Large intestine (tissue), 12 donors: ENCODE data around the gene NREP. TPM values are rescaled to one million over a fixed set of nuclear protein-coding genes. Genes with fewer than 3 reads are reported as not detected.

ENCODE experiments used
- DNase-seq, 2 donors: peaks; one replicate each; pipeline versions ENCODE4 v3.0.0 to v3.0.0-alpha.2; 2013
- H3K27ac ChIP-seq: one replicate; pipeline ENCODE4 v1.5.1; 2013; ENCODE audit warnings: low read length
- H3K27me3 ChIP-seq: 2 replicates; pipeline ENCODE4 v1.6.1; 2013; ENCODE audit warnings: low read length; ENCODE audit not compliant: control insufficient read depth, insufficient read depth
- H3K36me3 ChIP-seq: 2 replicates; pipeline ENCODE4 v1.6.1; 2013; ENCODE audit warnings: low read length; ENCODE audit not compliant: control insufficient read depth, insufficient read depth
- H3K4me1 ChIP-seq: one replicate; pipeline ENCODE4 v1.6.1; 2013; ENCODE audit warnings: low read length; ENCODE audit not compliant: control insufficient read depth, insufficient read depth
- H3K4me3 ChIP-seq: one replicate; pipeline ENCODE4 v1.5.1; 2013; ENCODE audit warnings: low read length
- H3K9me3 ChIP-seq: one replicate; pipeline ENCODE4 v1.6.1; 2013; ENCODE audit warnings: mild to moderate bottlenecking, low read depth, low read length, moderate library complexity; ENCODE audit not compliant: control insufficient read depth
- WGBS: methylation state at CpG from one replicate; pipeline ENCODE4 v1.1.5; 2013; ENCODE audit warnings: low lambda C conversion rate; ENCODE audit not compliant: insufficient coverage; 5-methylcytosine and 5-hydroxymethylcytosine counted together
- long read RNA-seq, 11 donors: transcript quantifications; one replicate each; lab custom pipeline, GENCODE V29; 2026
- polyA plus RNA-seq: library from polyadenylated mRNA; unstranded; fragments of 120-200 nt; gene quantifications from one replicate; pipeline ENCODE4 v1.2.1, GENCODE V29; 2013

NREP gene, protein sequence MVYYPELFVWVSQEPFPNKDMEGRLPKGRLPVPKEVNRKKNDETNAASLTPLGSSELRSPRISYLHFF
- 246 TPM for polyA plus RNA-seq
- long read RNA-seq, donor 1, transcript NREP-201 (4 exons, 2,013 nt) = major isoform, 19 of 42 reads
- long read RNA-seq, donor 1, transcript NREP-202 (5 exons, 2,581 nt) = minor isoform, 14 of 42 reads
- long read RNA-seq, donor 1, partial matches to known transcripts = 0 of 42 reads
- long read RNA-seq, donor 1, other reads (novel, unspliced or antisense) = 0 of 42 reads
- long read RNA-seq, donor 2, transcript NREP-202 (5 exons, 2,581 nt) = minor isoform, 29 of 85 reads
- long read RNA-seq, donor 2, transcript NREP-214 (3 exons, 577 nt) = minor isoform, 5 of 85 reads
- long read RNA-seq, donor 2, transcript NREP-201 (4 exons, 2,013 nt) = major isoform, 32 of 85 reads
- long read RNA-seq, donor 2, partial matches to known transcripts = 5 of 85 reads
- long read RNA-seq, donor 2, other reads (novel, unspliced or antisense) = 0 of 85 reads
- long read RNA-seq, donor 3, transcript NREP-201 (4 exons, 2,013 nt) = major isoform, 41 of 91 reads
- long read RNA-seq, donor 3, transcript NREP-214 (3 exons, 577 nt) = minor isoform, 8 of 91 reads
- long read RNA-seq, donor 3, transcript NREP-202 (5 exons, 2,581 nt) = minor isoform, 25 of 91 reads
- long read RNA-seq, donor 3, transcript NREP-204 (5 exons, 704 nt) = minor isoform, 7 of 91 reads
- long read RNA-seq, donor 3, partial matches to known transcripts = 0 of 91 reads
- long read RNA-seq, donor 3, other reads (novel, unspliced or antisense) = 0 of 91 reads
- long read RNA-seq, donor 4, partial matches to known transcripts = 0 of 5 reads
- long read RNA-seq, donor 4, other reads (novel, unspliced or antisense) = 0 of 5 reads
- long read RNA-seq, donor 5, transcript NREP-202 (5 exons, 2,581 nt) = minor isoform, 9 of 83 reads
- long read RNA-seq, donor 5, transcript NREP-214 (3 exons, 577 nt) = minor isoform, 7 of 83 reads
- long read RNA-seq, donor 5, transcript NREP-201 (4 exons, 2,013 nt) = major isoform, 56 of 83 reads
- long read RNA-seq, donor 5, partial matches to known transcripts = 0 of 83 reads
- long read RNA-seq, donor 5, other reads (novel, unspliced or antisense) = 0 of 83 reads
- long read RNA-seq, donor 6, transcript NREP-201 (4 exons, 2,013 nt) = major isoform, 54 of 104 reads
- long read RNA-seq, donor 6, transcript NREP-202 (5 exons, 2,581 nt) = minor isoform, 21 of 104 reads
- long read RNA-seq, donor 6, transcript NREP-204 (5 exons, 704 nt) = minor isoform, 6 of 104 reads
- long read RNA-seq, donor 6, transcript NREP-214 (3 exons, 577 nt) = minor isoform, 6 of 104 reads
- long read RNA-seq, donor 6, partial matches to known transcripts = 6 of 104 reads
- long read RNA-seq, donor 6, other reads (novel, unspliced or antisense) = 0 of 104 reads
- long read RNA-seq, donor 7, transcript NREP-201 (4 exons, 2,013 nt) = major isoform, 50 of 78 reads
- long read RNA-seq, donor 7, transcript NREP-202 (5 exons, 2,581 nt) = minor isoform, 13 of 78 reads
- long read RNA-seq, donor 7, partial matches to known transcripts = 0 of 78 reads
- long read RNA-seq, donor 7, other reads (novel, unspliced or antisense) = 0 of 78 reads
- long read RNA-seq, donor 8, transcript NREP-202 (5 exons, 2,581 nt) = minor isoform, 17 of 96 reads
- long read RNA-seq, donor 8, transcript NREP-214 (3 exons, 577 nt) = minor isoform, 5 of 96 reads
- long read RNA-seq, donor 8, transcript NREP-206 (3 exons, 2,304 nt) = minor isoform, 6 of 96 reads
- long read RNA-seq, donor 8, transcript NREP-201 (4 exons, 2,013 nt) = major isoform, 57 of 96 reads
- long read RNA-seq, donor 8, partial matches to known transcripts = 0 of 96 reads
- long read RNA-seq, donor 8, other reads (novel, unspliced or antisense) = 0 of 96 reads
- long read RNA-seq, donor 9, transcript NREP-214 (3 exons, 577 nt) = minor isoform, 7 of 97 reads
- long read RNA-seq, donor 9, transcript NREP-202 (5 exons, 2,581 nt) = minor isoform, 17 of 97 reads
- long read RNA-seq, donor 9, transcript NREP-201 (4 exons, 2,013 nt) = major isoform, 63 of 97 reads
- long read RNA-seq, donor 9, partial matches to known transcripts = 0 of 97 reads
- long read RNA-seq, donor 9, other reads (novel, unspliced or antisense) = 0 of 97 reads
- long read RNA-seq, donor 10, transcript NREP-202 (5 exons, 2,581 nt) = minor isoform, 28 of 115 reads
- long read RNA-seq, donor 10, transcript NREP-214 (3 exons, 577 nt) = minor isoform, 10 of 115 reads
- long read RNA-seq, donor 10, transcript NREP-201 (4 exons, 2,013 nt) = major isoform, 51 of 115 reads
- long read RNA-seq, donor 10, partial matches to known transcripts = 14 of 115 reads
- long read RNA-seq, donor 10, other reads (novel, unspliced or antisense) = 0 of 115 reads
- long read RNA-seq, donor 11, transcript NREP-202 (5 exons, 2,581 nt) = minor isoform, 11 of 81 reads
- long read RNA-seq, donor 11, transcript NREP-201 (4 exons, 2,013 nt) = major isoform, 51 of 81 reads
- long read RNA-seq, donor 11, partial matches to known transcripts = 6 of 81 reads
- long read RNA-seq, donor 11, other reads (novel, unspliced or antisense) = 0 of 81 reads

DNA sequence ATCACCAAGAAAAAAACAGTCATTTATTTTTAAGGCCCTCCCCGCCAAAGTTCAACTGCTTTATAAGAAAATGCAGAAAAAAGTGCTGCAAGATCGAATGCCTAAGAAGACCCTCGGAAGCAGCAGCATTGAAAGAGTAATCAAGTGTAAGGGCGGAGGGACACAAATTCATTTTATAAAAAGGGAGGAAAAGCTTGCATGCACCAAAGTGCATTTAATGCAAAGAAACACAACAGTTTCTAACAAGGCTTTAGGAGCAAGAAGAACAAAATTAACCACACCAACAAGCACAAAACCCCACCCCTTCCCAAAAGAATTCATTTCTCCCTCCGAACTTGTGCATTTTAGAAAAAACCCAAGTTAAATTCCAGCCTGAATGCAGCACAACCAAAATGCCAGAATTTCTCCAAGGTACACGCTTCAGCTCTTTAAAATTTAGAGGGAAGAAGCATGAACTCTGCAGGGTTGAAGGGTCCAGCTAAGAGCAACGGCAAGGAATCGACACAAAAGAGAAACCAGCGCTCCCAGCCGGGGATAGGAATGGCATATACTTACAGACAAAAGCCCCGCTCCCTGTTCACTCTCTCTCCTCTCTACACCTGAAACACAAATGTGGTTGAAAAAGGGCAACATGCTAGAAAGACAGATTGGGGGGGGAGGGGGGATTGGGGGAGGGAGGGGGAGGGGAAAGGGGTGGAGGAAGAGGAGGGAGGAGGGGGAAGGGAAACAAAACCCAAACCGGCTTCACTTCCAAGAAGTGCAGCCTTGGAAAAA is at the start of gene NREP:
Gene NREP (minus strand): TSS at position 614 of the 774 bp plus-strand sequence. CDS start 1,422 bp downstream, outside the sequence.
- H3K9me3 ChIP-seq = no peaks in the 10 kb centered on the region
- H3K4me3 ChIP-seq = peak within 1 kb of the TSS; percentile 77
- DNase-seq = peak in 1 of 2 donors; percentile 70
- H3K36me3 ChIP-seq = no peaks in the 10 kb centered on the region
- no peaks in the 10 kb centered on the region for H3K27me3 ChIP-seq
- 0% methylated on average over 3 of the region's 12 CpGs for WGBS
- H3K4me1 ChIP-seq = peaks cover 9% of the 10 kb centered on the region
- peak within 1 kb of the TSS; percentile 97 for H3K27ac ChIP-seq

GRCh38 chr5:111806753-111807152 is 49.8 kb upstream of the NREP start:
- no CpG with 5 or more reads among the region's 2 CpGs for WGBS
- Histone ChIP-seq H3K36me3 (no peaks in the 10 kb centered on the region), H3K4me1 (no peaks in the 10 kb centered on the region), H3K27me3 (no peaks in the 10 kb centered on the region), H3K27ac (no peak overlapping the region), H3K4me3 (no peak overlapping the region), H3K9me3 (no peaks in the 10 kb centered on the region)
- DNase-seq = no peak

DNA sequence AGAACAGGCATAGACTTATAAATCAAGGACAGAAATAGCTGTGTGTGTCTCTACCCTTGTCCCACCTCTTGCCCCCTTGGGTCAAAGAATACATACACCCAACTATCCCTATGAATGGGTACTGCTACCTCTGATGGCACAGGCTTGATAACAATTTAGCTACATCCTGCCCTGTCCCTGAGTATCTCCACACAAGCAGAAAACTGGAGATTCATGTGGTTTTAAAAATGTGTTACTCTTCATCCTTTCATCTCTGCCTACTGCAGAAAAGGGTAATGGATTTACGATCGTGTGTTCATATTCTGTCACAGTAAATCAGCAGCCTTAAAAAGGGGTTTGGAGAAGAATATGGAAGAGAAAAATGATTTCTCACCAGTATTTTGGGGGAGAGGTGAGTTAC is 49.2 kb upstream of the NREP start:
- WGBS = 83% methylated on average over 2 of the region's 2 CpGs

DNA sequence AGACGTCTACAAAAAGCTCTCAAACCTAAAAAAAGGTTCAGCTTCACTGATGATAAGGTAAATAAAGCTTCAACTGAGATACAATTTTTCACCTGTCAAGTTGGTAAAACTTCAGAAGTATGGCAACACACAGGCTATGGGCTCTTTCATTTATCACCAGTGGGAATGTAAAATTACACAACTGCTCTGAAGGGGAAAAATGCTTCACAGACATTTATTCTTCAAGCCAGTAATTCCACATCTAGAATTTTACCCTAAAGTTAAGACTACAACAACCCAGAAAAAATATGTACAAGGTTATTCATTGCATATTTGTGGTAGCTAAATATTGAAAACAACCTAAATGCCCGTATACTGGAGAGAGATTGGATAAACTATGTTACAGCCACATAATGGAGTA is 48.1 kb upstream of the NREP start:
- Histone ChIP-seq H3K27me3 (no peaks in the 10 kb centered on the region), H3K4me3 (no peak overlapping the region), H3K36me3 (no peaks in the 10 kb centered on the region), H3K4me1 (no peaks in the 10 kb centered on the region), H3K9me3 (no peaks in the 10 kb centered on the region), H3K27ac (no peak overlapping the region)
- 87% methylated on average over 2 of the region's 2 CpGs for WGBS
- DNase-seq = no peak

More for the DNA sequence above, 49.2 kb upstream of the NREP start:
- Histone ChIP-seq H3K36me3 (no peaks in the 10 kb centered on the region), H3K4me1 (no peaks in the 10 kb centered on the region), H3K9me3 (no peaks in the 10 kb centered on the region), H3K4me3 (no peak overlapping the region), H3K27ac (no peak overlapping the region), H3K27me3 (no peaks in the 10 kb centered on the region)
- DNase-seq = no peak

DNA sequence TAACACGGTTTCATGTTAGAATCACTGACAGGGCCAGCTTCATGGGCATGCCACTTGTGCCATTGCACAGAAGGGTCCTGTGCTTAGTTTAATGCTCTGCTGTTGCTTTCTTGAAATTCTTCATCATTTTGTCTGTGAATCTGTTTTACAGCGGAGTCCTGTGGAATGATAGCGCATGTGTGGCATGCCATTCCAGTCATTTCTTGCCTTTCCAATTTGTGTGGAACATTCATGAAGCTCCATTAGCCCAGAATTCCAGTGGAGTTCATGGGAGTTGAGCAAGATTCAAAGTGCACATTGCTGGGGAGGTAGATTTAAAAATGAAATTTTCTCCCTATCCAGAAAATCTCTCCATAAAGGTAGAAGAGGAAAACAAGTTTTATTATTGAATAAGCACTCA is 43.4 kb upstream of the NREP start:
- H3K27ac ChIP-seq = no peak overlapping the region
- DNase-seq = no peak
- 60% methylated on average over 2 of the region's 3 CpGs for WGBS

GRCh38 chr5:111795142-111795541 is 38.1 kb upstream of the NREP start:
- no peaks in the 10 kb centered on the region for H3K36me3 ChIP-seq
- no peaks in the 10 kb centered on the region for H3K9me3 ChIP-seq
- H3K4me3 ChIP-seq = no peak overlapping the region
- H3K27ac ChIP-seq = no peak overlapping the region
- no peaks in the 10 kb centered on the region for H3K4me1 ChIP-seq
- H3K27me3 ChIP-seq = no peaks in the 10 kb centered on the region
- no peak for DNase-seq
- WGBS = no CpG with 5 or more reads among the region's 1 CpG

More for the DNA sequence above, 43.4 kb upstream of the NREP start:
- H3K4me1 ChIP-seq = no peaks in the 10 kb centered on the region
- H3K9me3 ChIP-seq = no peaks in the 10 kb centered on the region
- H3K36me3 ChIP-seq = no peaks in the 10 kb centered on the region
- H3K4me3 ChIP-seq = no peak overlapping the region
- H3K27me3 ChIP-seq = no peaks in the 10 kb centered on the region

GRCh38 chr5:111792471-111793058 is 35.6 kb upstream of the NREP start:
- no peaks in the 10 kb centered on the region for H3K9me3 ChIP-seq
- no peaks in the 10 kb centered on the region for H3K36me3 ChIP-seq
- DNase-seq = no peak
- H3K4me1 ChIP-seq = no peaks in the 10 kb centered on the region
- H3K27me3 ChIP-seq = no peaks in the 10 kb centered on the region
- no peak overlapping the region for H3K27ac ChIP-seq
- 79% methylated on average over 2 of the region's 4 CpGs for WGBS
- no peak overlapping the region for H3K4me3 ChIP-seq

DNA sequence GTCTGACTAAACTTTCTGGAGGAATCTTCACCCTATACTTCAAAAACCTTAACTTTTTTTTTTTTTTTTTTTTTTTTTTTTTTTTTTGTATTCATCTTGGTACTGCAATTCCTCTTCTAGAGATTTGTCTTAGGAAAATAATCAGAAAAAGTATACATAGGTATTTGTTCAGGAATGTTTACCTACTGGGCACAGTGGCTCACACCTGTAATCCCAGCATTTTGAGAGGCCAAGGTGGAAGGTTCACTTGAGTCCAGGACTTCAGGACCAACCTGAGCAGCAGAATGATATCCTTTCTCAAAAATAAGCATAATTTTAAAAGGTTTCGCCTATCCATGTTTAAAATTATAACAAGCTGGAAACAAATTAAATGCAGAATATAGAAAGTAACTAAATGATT is 33.3 kb upstream of the NREP start:
- H3K36me3 ChIP-seq = no peaks in the 10 kb centered on the region
- no peak for DNase-seq
- H3K27ac ChIP-seq = no peak overlapping the region
- WGBS = 100% methylated on average over 1 of the region's 1 CpG
- no peak overlapping the region for H3K4me3 ChIP-seq
- H3K27me3 ChIP-seq = no peaks in the 10 kb centered on the region
- H3K9me3 ChIP-seq = no peaks in the 10 kb centered on the region
- no peaks in the 10 kb centered on the region for H3K4me1 ChIP-seq
